Endothelial cell of umbilical vein (primary cell): ENCODE data around the gene PHOX2B. TPM values are rescaled to one million over a fixed set of nuclear protein-coding genes. Genes with fewer than 3 reads are reported as not detected.

Source experiments
- BruUV-seq: library from RNA; stranded (reverse); fragments of 400-500 nt; replicated peaks from 2 replicates; lab custom pipeline; 2021; lab: Mats Ljungman, UMichigan
- CTCF ChIA-PET: fragments of 300-600, 350-600 bp; sonication (Branson Sonifier 250); formaldehyde crosslinking; loops from one replicate; lab custom pipeline; 2021; ENCODE audit warnings: antibody characterized with exemption, inconsistent platforms; lab: Charles Lee
- POLR2A ChIA-PET: fragments of 300-600, 350-600 bp; sonication (Branson Sonifier 250); formaldehyde crosslinking; loops from one replicate; lab custom pipeline; 2021; ENCODE audit warnings: antibody characterized with exemption, inconsistent platforms; lab: Charles Lee
- DNase-seq: peaks from one replicate; pipeline ENCODE4 v3.0.0-alpha.2; 2011; ENCODE audit warnings: low read depth, low spot score
- FAIRE-seq: peaks from 2 replicates; lab custom pipeline; 2011; peaks lifted over from hg19 to GRCh38; lab: Jason Lieb, UNC
- H2AFZ ChIP-seq: 2 replicates; pipeline ENCODE4 v1.6.0; 2012; ENCODE audit warnings: low read depth, low read length, control low read depth, inconsistent platforms
- H3K27ac ChIP-seq: 2 replicates; pipeline ENCODE4 v1.5.1; 2011; ENCODE audit warnings: low read depth, mild to moderate bottlenecking, control low read depth, low read length, moderate library complexity; ENCODE audit not compliant: insufficient read depth
- H3K27me3 ChIP-seq, 2 experiments: 2 replicates each; pipeline versions ENCODE4 v1.6.0 to v1.6.1; 2011; ENCODE audit warnings: low read length in 2 of 2, mixed read lengths in 1 of 2; ENCODE audit not compliant: control insufficient read depth in 2 of 2, insufficient read depth in 2 of 2
- H3K36me3 ChIP-seq, 2 experiments: 2 replicates in 1 of 2; 3 replicates in 1 of 2; pipeline ENCODE4 v1.5.1; 2011; ENCODE audit warnings: low read length in 2 of 2, mild to moderate bottlenecking in 1 of 2, moderate library complexity in 1 of 2; ENCODE audit not compliant: control insufficient read depth in 2 of 2, insufficient read depth in 2 of 2; ENCODE audit errors: extremely low read depth in 1 of 2
- H3K4me1 ChIP-seq: 3 replicates; pipeline ENCODE4 v1.5.1; 2011; ENCODE audit warnings: mild to moderate bottlenecking, low read length; ENCODE audit not compliant: control insufficient read depth, insufficient read depth; ENCODE audit errors: extremely low read depth
- H3K4me2 ChIP-seq: 2 replicates; pipeline ENCODE4 v1.6.1; 2011; ENCODE audit warnings: low read length, control low read depth, mixed read lengths; ENCODE audit not compliant: insufficient read depth
- H3K4me3 ChIP-seq, 3 experiments: fragments of 200-600 bp in 1 of 3; sonication (generic), shearing (Covaris generic) in 1 of 3; replicated peaks in 1 of 3; 2 replicates each; pipeline ENCODE4 v1.5.1; 2011 to 2016; ENCODE audit warnings: control low read depth in 3 of 3, low read length in 3 of 3, mild to moderate bottlenecking in 2 of 3, inconsistent platforms in 1 of 3, low read depth in 1 of 3, moderate library complexity in 1 of 3; ENCODE audit not compliant: insufficient read depth in 1 of 3
- H3K79me2 ChIP-seq: 2 replicates; pipeline ENCODE4 v1.6.0; 2012; ENCODE audit warnings: low read length, inconsistent platforms; ENCODE audit not compliant: control insufficient read depth, insufficient read depth
- H3K9ac ChIP-seq: replicated peaks from 2 replicates; pipeline ENCODE3; 2011; ENCODE audit warnings: low read length, control low read depth; ENCODE audit not compliant: insufficient read depth; ENCODE audit errors: extremely low read depth
- H3K9me1 ChIP-seq: replicated peaks from 3 replicates; pipeline ENCODE4 v1.6.0; 2011; ENCODE audit warnings: mild to moderate bottlenecking, low read length; ENCODE audit not compliant: control insufficient read depth, insufficient read depth; ENCODE audit errors: extremely low read depth
- H3K9me3 ChIP-seq: replicated peaks from 2 replicates; pipeline ENCODE4 v1.5.1; 2012; ENCODE audit warnings: low read length, inconsistent platforms; ENCODE audit not compliant: control insufficient read depth, insufficient read depth
- H4K20me1 ChIP-seq: replicated peaks from 2 replicates; pipeline ENCODE3; 2011; ENCODE audit warnings: mild to moderate bottlenecking, low read length; ENCODE audit not compliant: control insufficient read depth, insufficient read depth; ENCODE audit errors: extremely low read depth
- CTCF ChIP-seq, 2 donors: IDR thresholded peaks; 1 replicate in 1 of 2; 2 replicates in 1 of 2; pipeline ENCODE4 v1.5.1; 2011; ENCODE audit warnings: low read length in 2 of 2, mild to moderate bottlenecking in 2 of 2, moderate library complexity in 2 of 2, control low read depth in 1 of 2, inconsistent platforms in 1 of 2, low read depth in 1 of 2; ENCODE audit not compliant: insufficient read depth in 1 of 2; ENCODE audit errors: extremely low read depth in 1 of 2
- EZH2 ChIP-seq: IDR thresholded peaks from 2 replicates; pipeline ENCODE4 v1.6.1; 2012; ENCODE audit warnings: borderline replicate concordance, low read depth, mild to moderate bottlenecking, moderate library complexity, low read length, inconsistent platforms; ENCODE audit not compliant: severe bottlenecking
- FOS ChIP-seq: IDR thresholded peaks from 2 replicates; pipeline ENCODE4 v1.6.1; 2011; ENCODE audit warnings: mild to moderate bottlenecking, low read length, moderate library complexity, borderline replicate concordance; ENCODE audit not compliant: insufficient read depth
- GATA2 ChIP-seq: IDR thresholded peaks from 2 replicates; pipeline ENCODE4 v1.7.0; 2011; ENCODE audit warnings: low read depth, mild to moderate bottlenecking, moderate library complexity, mixed read lengths, low read length; ENCODE audit not compliant: insufficient read length, insufficient read depth
- JUN ChIP-seq: IDR thresholded peaks from 2 replicates; pipeline ENCODE4 v1.6.1; 2011; ENCODE audit warnings: borderline replicate concordance, low read depth; ENCODE audit not compliant: insufficient read length, insufficient read depth
- MAX ChIP-seq: IDR thresholded peaks from 2 replicates; pipeline ENCODE4 v1.6.1; 2011; ENCODE audit not compliant: insufficient read depth, insufficient read length
- MYC ChIP-seq: IDR thresholded peaks from one replicate; pipeline ENCODE4 v1.6.1; 2011; ENCODE audit warnings: mild to moderate bottlenecking, low read depth, low read length
- POLR2A ChIP-seq: IDR thresholded peaks from 2 replicates; pipeline ENCODE4 v1.6.1; 2012; ENCODE audit warnings: low read depth, mild to moderate bottlenecking, control low read depth, low read length
- POLR2AphosphoS5 ChIP-seq: IDR thresholded peaks from 2 replicates; pipeline ENCODE4 v1.6.1; 2012; ENCODE audit warnings: low read depth, mild to moderate bottlenecking, control low read depth, low read length, moderate library complexity; ENCODE audit not compliant: insufficient read depth
- dilution Hi-C: fragments of 300-500 bp; cut with MboI; formaldehyde crosslinking; loops from one replicate; pipeline ENCODE4 v1.15.0; 2019; ENCODE audit warnings: low sequenced_read_pairs; ENCODE audit not compliant: extremely low pct_ligation_motif_present
- intact Hi-C: fragments of 100-400 bp; cut with micrococcal nuclease; formaldehyde crosslinking; loops from one replicate; pipeline ENCODE4 v1.10.0; 2022
- polyA plus RNA-seq, 4 experiments: library from polyadenylated mRNA; depleted of rRNA in 3 of 4; stranded (reverse) in 3 of 4; unstranded in 1 of 4; fragments of >200 nt; gene quantifications; 2 replicates each; pipeline versions ENCODE4 v1.2.1 to v1.2.3, GENCODE V29; 2011 to 2012; ENCODE audit warnings: missing spikeins in 1 of 4
- total RNA-seq: library from RNA; stranded (reverse); gene quantifications from 2 replicates; pipeline ENCODE4 v1.2.3, GENCODE V29; 2021

The PHOX2B gene
- total and polyA plus RNA-seq, 2 donors (not counting 3 experiments of a cell fraction or from before 2014, with no cell fraction given), result not detected

- H3K4me2 ChIP-seq, result no peak overlapping the region
- intact Hi-C loops, result no loop called here
- H3K36me3 ChIP-seq, result no peaks in the 10 kb centered on the region
- no peaks in the 10 kb centered on the region for H3K9me1 ChIP-seq
- DNase-seq (no peak), FAIRE-seq (no peak)
- H4K20me1 ChIP-seq, result no peaks in the 10 kb centered on the region
- H3K9me3 ChIP-seq, result no peaks in the 10 kb centered on the region
- H2AFZ ChIP-seq, result no peak overlapping the region
- no peak overlapping the region for H3K9ac ChIP-seq
- no peaks in the 10 kb centered on the region for H3K4me1 ChIP-seq
- no peaks in the 10 kb centered on the region for H3K79me2 ChIP-seq
- no peak overlapping the region for H3K27ac ChIP-seq
- dilution Hi-C loops, result no loop called here
- TF ChIP-seq MAX, result no peak
- TF ChIP-seq JUN, result no peak
- TF ChIP-seq CTCF (IDR thresholded peaks at IDR 0.05; ENCODE audit: extremely low read depth in 1 of 2, insufficient read depth in 1 of 2, low read depth in 1 of 2, low read length in 2 of 2), result no peak
- no peak for TF ChIP-seq MYC
- no peak for TF ChIP-seq POLR2A
- TF ChIP-seq FOS, result no peak
- peaks cover 0 to 5% of the 10 kb centered on the region in 2 experiments for H3K27me3 ChIP-seq
- CTCF ChIA-PET, result no interaction called here
- no peak overlapping the region for H3K4me3 ChIP-seq
- POLR2A ChIA-PET, result no interaction called here
- no TSS peak for BruUV-seq
These were observed 34.8 kb downstream of the PHOX2B start for GRCh38 chr4:41713768-41714167.

GRCh38 chr4:41712425-41712824 is 36.1 kb downstream of the PHOX2B start:
- ChIA-PET CTCF (no interaction called here), POLR2A (no interaction called here)
- no peak overlapping the region for H3K4me3 ChIP-seq
- H3K4me2 ChIP-seq, result no peak overlapping the region
- intact Hi-C loops (no loop called here), dilution Hi-C loops (no loop called here)
- H3K27me3 ChIP-seq, result peaks cover 0 to 5% of the 10 kb centered on the region in 2 experiments
- TF ChIP-seq CTCF (IDR thresholded peaks at IDR 0.05; ENCODE audit: extremely low read depth in 1 of 2, insufficient read depth in 1 of 2, low read depth in 1 of 2, low read length in 2 of 2) (no peak), GATA2 (no peak), POLR2A (no peak), FOS (no peak), MAX (no peak), MYC (no peak), POLR2AphosphoS5 (no peak), EZH2 (no peak), JUN (no peak)
- BruUV-seq, result no TSS peak
- no peaks in the 10 kb centered on the region for H3K4me1 ChIP-seq
- H2AFZ ChIP-seq, result no peak overlapping the region
- no peaks in the 10 kb centered on the region for H4K20me1 ChIP-seq
- H3K9me3 ChIP-seq, result no peaks in the 10 kb centered on the region
- no peak overlapping the region for H3K9ac ChIP-seq
- FAIRE-seq (no peak), DNase-seq (no peak)
- no peaks in the 10 kb centered on the region for H3K79me2 ChIP-seq
- H3K9me1 ChIP-seq, result no peaks in the 10 kb centered on the region
- H3K27ac ChIP-seq, result no peak overlapping the region
- H3K36me3 ChIP-seq, result no peaks in the 10 kb centered on the region
